Glutamatergic neuron (in vitro differentiated cells): ENCODE measurements around the gene ZNF74. TPM values are rescaled to one million over a fixed set of nuclear protein-coding genes. Genes with fewer than 3 reads are reported as not detected.
A peak's percentile ranks its signal among the peaks of the same experiment; 100 is the strongest.
"Not testable (repeated sequence)": the region's sequence is repeated elsewhere in the genome, so short reads cannot be mapped to it uniquely, and the experiment has no call there.

Source experiments
- DNase-seq: peaks from one replicate; pipeline ENCODE4 v3.0.0; 2022
- H3K27ac Mint-ChIP-seq: one replicate; pipeline ENCODE4 v1.8.0; 2020; ENCODE audit warnings: mild to moderate bottlenecking, mixed read lengths, inconsistent platforms; ENCODE audit not compliant: unreplicated experiment
- H3K27me3 Mint-ChIP-seq: one replicate; pipeline ENCODE4 v1.8.0; 2020; ENCODE audit warnings: mild to moderate bottlenecking, moderate library complexity, mixed read lengths, inconsistent platforms; ENCODE audit not compliant: unreplicated experiment
- H3K36me3 Mint-ChIP-seq: one replicate; pipeline ENCODE4 v1.8.0; 2020; ENCODE audit warnings: mild to moderate bottlenecking, mixed read lengths, inconsistent platforms; ENCODE audit not compliant: unreplicated experiment
- H3K4me1 Mint-ChIP-seq: one replicate; pipeline ENCODE4 v1.8.0; 2020; ENCODE audit warnings: mild to moderate bottlenecking, low read depth, mixed read lengths, inconsistent platforms; ENCODE audit not compliant: unreplicated experiment
- H3K4me3 Mint-ChIP-seq: one replicate; pipeline ENCODE4 v1.8.0; 2020; ENCODE audit warnings: mild to moderate bottlenecking, mixed read lengths, inconsistent platforms; ENCODE audit not compliant: unreplicated experiment
- H3K9me3 Mint-ChIP-seq: one replicate; pipeline ENCODE4 v1.8.0; 2020; ENCODE audit warnings: mild to moderate bottlenecking, moderate library complexity, mixed read lengths, inconsistent platforms; ENCODE audit not compliant: unreplicated experiment
- CTCF ChIP-seq: fragments of 200-600 bp; sonication (generic); IDR thresholded peaks from one replicate; pipeline ENCODE4 v1.5.0; 2021; ENCODE audit not compliant: partially characterized antibody, unreplicated experiment
- long read RNA-seq: library from polyadenylated mRNA; unstranded; transcript quantifications from one replicate; pipeline ENCODE4 v2.0.0, GENCODE V29; 2020; ENCODE audit not compliant: unreplicated experiment
- total RNA-seq: library from RNA; stranded (reverse); fragmentation: NEBNext Ultra II Directional; extraction: Animal tissue kit (Norgen Biotek cat#: 25700); gene quantifications from one replicate; pipeline ENCODE4 v1.2.1, GENCODE V29; 2021; ENCODE audit not compliant: unreplicated experiment

The ZNF74 gene
- total RNA-seq = 50.3 TPM
- long read RNA-seq, transcript ZNF74-202 (5 exons, 3,159 nt) = major isoform, 7 of 13 reads
- long read RNA-seq, partial matches to known transcripts = 0 of 13 reads
- long read RNA-seq, other reads (novel, unspliced or antisense) = 1 of 13 reads

DNA sequence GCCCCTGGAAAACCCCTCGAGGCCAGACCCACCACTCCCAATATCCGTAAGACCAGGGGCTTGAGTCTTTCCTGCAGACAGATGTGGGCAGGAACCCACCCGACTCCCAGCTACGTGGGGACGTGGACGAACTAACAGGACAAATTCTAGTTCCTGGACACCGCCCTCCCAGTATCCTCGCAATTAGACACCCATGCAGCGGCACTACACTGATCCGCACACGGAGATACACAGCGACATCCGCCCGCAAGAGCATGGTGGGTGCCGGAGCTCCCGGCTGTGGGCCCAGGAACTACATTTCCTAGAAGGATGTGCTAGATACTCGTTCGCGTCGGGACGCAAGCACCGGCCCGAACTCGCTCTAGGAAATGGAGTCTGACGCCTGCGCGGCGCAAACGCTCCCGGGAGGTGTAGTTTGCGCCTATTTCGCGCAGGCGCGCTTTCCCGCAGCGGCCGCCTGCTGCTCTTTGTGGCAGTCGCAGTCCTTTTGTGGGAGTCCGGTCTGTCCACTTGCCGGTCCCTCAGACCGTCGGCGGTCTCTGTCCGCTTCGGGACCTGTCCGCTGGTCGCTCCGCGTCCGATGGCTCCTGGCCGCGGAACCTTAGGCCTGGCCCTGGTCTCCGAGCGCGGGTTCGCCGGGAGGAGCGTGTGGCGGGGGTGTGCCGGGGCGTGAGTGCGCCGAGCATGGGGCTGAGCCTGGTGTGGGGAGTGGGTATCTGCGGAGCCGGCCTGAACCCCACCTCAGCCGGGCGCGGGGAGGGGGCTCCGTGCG, at the start of gene ZNF74:
ZNF74 (plus strand) TSS at position 447 of the 772 bp plus-strand sequence. CDS start 478 bp downstream, outside the sequence.
- peak within 1 kb of the TSS; percentile 94 for H3K4me3 Mint-ChIP-seq
- H3K9me3 Mint-ChIP-seq = peaks cover 5% of the 10 kb centered on the region
- TF ChIP-seq CTCF = no peak
- H3K36me3 Mint-ChIP-seq = no peaks in the 10 kb centered on the region
- DNase-seq = peak; percentile 91
- H3K27me3 Mint-ChIP-seq = peaks cover 8% of the 10 kb centered on the region
- H3K4me1 Mint-ChIP-seq = peaks cover 24% of the 10 kb centered on the region
- peak within 1 kb of the TSS; percentile 98 for H3K27ac Mint-ChIP-seq

- not testable (repeated sequence) for H3K4me1 Mint-ChIP-seq, H3K4me3 Mint-ChIP-seq, H3K27ac Mint-ChIP-seq, H3K36me3 Mint-ChIP-seq, DNase-seq, H3K9me3 Mint-ChIP-seq, H3K27me3 Mint-ChIP-seq
Measured at GRCh38 chr22:20346553-20346952, 47.4 kb upstream of the ZNF74 start.

DNA sequence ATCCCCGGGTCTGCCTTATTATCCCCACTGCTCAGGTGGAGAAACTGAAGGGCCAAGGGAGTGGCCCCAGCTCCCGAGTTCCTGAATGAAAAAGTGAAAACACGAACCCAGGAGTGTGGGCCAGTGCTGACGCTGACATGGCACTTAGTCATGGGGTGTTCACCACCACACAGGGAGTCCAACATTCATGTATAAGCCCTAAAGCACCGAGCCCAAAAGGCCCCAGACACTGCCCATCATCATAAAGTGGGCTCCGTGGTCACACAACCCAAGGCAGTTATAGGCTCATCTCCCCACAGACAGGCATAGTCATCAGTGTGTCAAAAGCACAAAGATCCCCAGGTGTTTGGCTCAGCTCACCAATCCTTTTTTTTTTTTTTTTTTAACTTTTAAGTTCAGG, 41.4 kb upstream of the ZNF74 start:
- H3K4me3 Mint-ChIP-seq, H3K9me3 Mint-ChIP-seq, H3K27me3 Mint-ChIP-seq, DNase-seq, H3K36me3 Mint-ChIP-seq, H3K4me1 Mint-ChIP-seq, H3K27ac Mint-ChIP-seq: not testable (repeated sequence)

DNA sequence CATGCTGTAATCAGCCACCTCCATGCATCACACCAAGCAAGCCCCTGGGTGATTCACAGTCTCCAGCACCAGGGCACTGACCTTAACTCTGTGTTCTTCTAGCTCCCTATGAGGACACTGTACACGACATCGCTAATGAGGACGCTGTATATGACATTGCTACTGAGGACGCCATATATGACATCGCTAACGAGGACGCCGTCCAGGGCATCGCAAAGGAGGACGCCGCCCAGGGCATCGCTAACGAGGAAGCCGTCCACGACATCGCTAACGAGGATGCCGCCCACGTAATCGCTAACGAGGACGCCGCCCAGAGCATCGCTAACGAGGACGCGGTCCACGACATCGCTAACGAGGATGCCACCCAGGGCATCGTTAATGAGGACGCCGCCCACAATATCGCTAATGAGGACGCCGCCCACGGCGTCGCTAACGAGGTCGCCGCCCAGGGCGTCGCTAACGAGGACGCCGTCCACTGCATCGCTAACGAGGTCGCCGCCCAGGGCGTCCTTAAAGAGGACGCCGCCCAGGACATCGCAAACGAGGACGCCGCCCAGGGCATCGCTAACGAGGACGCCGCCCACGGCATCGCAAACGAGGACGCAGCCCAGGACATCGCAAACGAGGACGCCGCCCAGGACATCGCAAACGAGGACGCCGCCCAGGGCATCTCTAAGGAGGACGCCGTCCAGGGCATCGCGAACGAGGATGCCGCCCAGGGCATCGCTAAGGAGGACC, 39.5 kb upstream of the ZNF74 start:
- no peak for TF ChIP-seq CTCF
- H3K27me3 Mint-ChIP-seq = peaks cover 4% of the 10 kb centered on the region
- no peak for DNase-seq
- H3K36me3 Mint-ChIP-seq = no peaks in the 10 kb centered on the region
- no peak overlapping the region for H3K27ac Mint-ChIP-seq
- no peak overlapping the region for H3K4me3 Mint-ChIP-seq
- H3K9me3 Mint-ChIP-seq = peaks cover 8% of the 10 kb centered on the region
- H3K4me1 Mint-ChIP-seq = no peaks in the 10 kb centered on the region

DNA sequence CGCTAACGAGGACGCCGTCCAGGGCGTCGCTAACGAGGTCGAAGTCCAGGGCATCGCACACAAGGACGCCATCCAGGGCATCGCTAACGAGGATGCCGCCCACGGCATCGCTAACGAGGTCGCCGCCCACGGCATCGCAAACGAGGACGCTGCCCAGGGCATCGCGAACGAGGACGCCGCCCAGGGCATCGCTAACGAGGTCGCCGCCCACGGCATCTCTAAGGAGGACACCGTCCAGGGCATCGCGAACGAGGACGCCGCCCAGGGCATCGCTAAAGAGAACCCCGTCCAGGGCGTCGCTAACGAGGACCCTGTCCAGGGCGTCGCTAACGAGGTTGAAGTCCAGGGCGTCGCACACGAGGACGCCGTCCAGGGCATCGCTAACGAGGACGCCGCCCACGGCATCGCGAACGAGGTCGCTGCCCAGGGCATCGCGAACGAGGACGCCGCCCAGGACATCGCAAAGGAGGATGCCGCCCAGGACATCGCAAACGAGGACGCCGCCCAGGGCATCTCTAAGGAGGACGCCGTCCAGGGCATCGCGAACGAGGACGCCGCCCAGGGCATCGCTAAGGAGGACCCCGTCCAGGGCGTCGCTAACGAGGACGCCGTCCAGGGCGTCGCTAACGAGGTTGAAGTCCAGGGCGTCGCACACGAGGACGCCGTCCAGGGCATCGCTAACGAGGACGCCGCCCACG, 37.9 kb upstream of the ZNF74 start:
- not testable (repeated sequence) for H3K27ac Mint-ChIP-seq, H3K4me3 Mint-ChIP-seq, H3K4me1 Mint-ChIP-seq

DNA sequence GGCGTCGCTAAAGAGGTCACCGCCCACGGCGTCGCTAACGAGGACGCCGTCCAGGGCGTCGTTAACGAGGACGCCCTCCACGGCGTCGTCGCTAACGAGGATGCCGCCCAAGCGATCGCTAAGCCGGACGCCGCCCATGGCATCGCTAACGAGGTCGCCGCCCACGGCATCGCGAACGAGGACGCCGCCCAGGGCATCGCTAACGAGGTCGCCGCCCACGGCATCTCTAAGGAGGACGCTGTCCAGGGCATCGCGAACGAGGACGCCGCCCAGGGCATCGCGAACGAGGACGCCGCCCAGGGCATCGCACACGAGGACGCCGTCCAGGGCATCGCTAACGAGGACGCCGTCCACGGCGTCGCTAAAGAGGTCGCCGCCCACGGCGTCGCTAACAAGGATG, 37.0 kb upstream of the ZNF74 start:
- H3K36me3 Mint-ChIP-seq, H3K27me3 Mint-ChIP-seq, H3K4me3 Mint-ChIP-seq, H3K4me1 Mint-ChIP-seq, DNase-seq, H3K27ac Mint-ChIP-seq, H3K9me3 Mint-ChIP-seq: not testable (repeated sequence)

More for the DNA sequence above, 37.9 kb upstream of the ZNF74 start:
- H3K36me3 Mint-ChIP-seq, DNase-seq, H3K27me3 Mint-ChIP-seq, H3K9me3 Mint-ChIP-seq: not testable (repeated sequence)

GRCh38 chr22:20357967-20358366, 36.0 kb upstream of the ZNF74 start:
- not testable (repeated sequence) for H3K27me3 Mint-ChIP-seq, H3K36me3 Mint-ChIP-seq, DNase-seq, H3K4me1 Mint-ChIP-seq, H3K27ac Mint-ChIP-seq, H3K9me3 Mint-ChIP-seq, H3K4me3 Mint-ChIP-seq

- H3K27ac Mint-ChIP-seq, H3K27me3 Mint-ChIP-seq, H3K9me3 Mint-ChIP-seq, DNase-seq, H3K4me1 Mint-ChIP-seq, H3K36me3 Mint-ChIP-seq, H3K4me3 Mint-ChIP-seq: not testable (repeated sequence)
Measured at GRCh38 chr22:20358503-20359239, 35.3 kb upstream of the ZNF74 start.

- not testable (repeated sequence) for H3K4me1 Mint-ChIP-seq, H3K27ac Mint-ChIP-seq, H3K36me3 Mint-ChIP-seq, DNase-seq, H3K27me3 Mint-ChIP-seq, H3K4me3 Mint-ChIP-seq, H3K9me3 Mint-ChIP-seq
Measured at GRCh38 chr22:20360261-20360660, 33.7 kb upstream of the ZNF74 start.
